ENCODE measurements around the gene KCNK16.

GRCh38 chr6:39353698-39354315 lies 31.3 kb upstream of the KCNK16 start:
- TF ChIP-seq CTCF (IDR thresholded peaks at IDR 0.05) (no peak), POLR2A (IDR thresholded peaks at IDR 0.05) (no peak)

Data from body of pancreas (tissue), 4 donors.